GM18520 (cell line): ENCODE data around the gene ABL1.

Experiments
- ATAC-seq: cut with Tn5 transposase; IDR thresholded peaks from one replicate; pipeline ENCODE4 v1.9.1; 2021; ENCODE audit not compliant: unreplicated experiment

ABL1 gene

GRCh38 chr9:130824643-130825350 lies 10.3 kb upstream of the ABL1 start:
- no peak for ATAC-seq

GRCh38 chr9:130825351-130825651 lies 9.8 kb upstream of the ABL1 start:
- ATAC-seq: no peak

- no peak for ATAC-seq
These were observed 9.2 kb upstream of the ABL1 start for GRCh38 chr9:130825809-130826208.

GRCh38 chr9:130829762-130830161 lies 5.3 kb upstream of the ABL1 start:
- ATAC-seq: no peak

GRCh38 chr9:130830231-130830760 lies 4.8 kb upstream of the ABL1 start:
- ATAC-seq: no peak

GRCh38 chr9:130831077-130831476 lies 4.0 kb upstream of the ABL1 start:
- ATAC-seq: no peak

- ATAC-seq: no peak
These were observed 1.7 kb upstream of the ABL1 start for GRCh38 chr9:130833031-130833990.

GRCh38 chr9:130835441-130836298 lies 616 bp downstream of the ABL1 start:
- no peak for ATAC-seq

GRCh38 chr9:130837002-130837511 lies 2.0 kb downstream of the ABL1 start:
- ATAC-seq: no peak

- no peak for ATAC-seq
These were observed 2.6 kb downstream of the ABL1 start for GRCh38 chr9:130837643-130838042.

GRCh38 chr9:130839132-130840111 lies 4.4 kb downstream of the ABL1 start:
- ATAC-seq: no peak

- no peak for ATAC-seq
These were observed 7.5 kb downstream of the ABL1 start for GRCh38 chr9:130842545-130842944.

GRCh38 chr9:130843049-130843908 lies 8.2 kb downstream of the ABL1 start:
- no peak for ATAC-seq

- ATAC-seq: no peak
These were observed 9.0 kb downstream of the ABL1 start for GRCh38 chr9:130844044-130844451.

- ATAC-seq: no peak
These were observed 10.2 kb downstream of the ABL1 start for GRCh38 chr9:130845254-130845653.

- no peak for ATAC-seq
These were observed 10.9 kb downstream of the ABL1 start for GRCh38 chr9:130845901-130846481.

GRCh38 chr9:130846487-130847305 lies 11.6 kb downstream of the ABL1 start:
- ATAC-seq: no peak
